Measurements from ENCODE around the gene RAB3GAP2.

- TF ChIP-seq EZH2 (IDR thresholded peaks at IDR 0.05; ENCODE audit: low read length, missing control alignments) (no peak), CTCF (conservative IDR thresholded peaks at IDR 0.05 in 1 of 2, IDR thresholded peaks at IDR 0.05 in 1 of 2; ENCODE audit: low read depth in 1 of 2, low read length in 2 of 2) (peak in 1 of 2 donors; percentile 57)
Measured at GRCh38 chr1:220189750-220190347, 82.4 kb downstream of the RAB3GAP2 start.

Data from fibroblast of lung (primary cell).